Loucy (cell line): ENCODE data around the gene RNF38.

Source experiments
- EZH2phosphoT487 ChIP-seq: fragments of 200-600 bp; IDR thresholded peaks from 2 replicates; pipeline ENCODE4 v1.6.1; 2018; ENCODE audit warnings: antibody characterized with exemption, mild to moderate bottlenecking, moderate library complexity, borderline replicate concordance
- TF ChIP-seq, protein P1 (sequence below): fragments of 200-600 bp; sonication (generic); conservative IDR thresholded peaks from 2 replicates; pipeline ENCODE4 v1.5.1; 2014; ENCODE audit warnings: mild to moderate bottlenecking, antibody characterized with exemption, low read length

DNA sequence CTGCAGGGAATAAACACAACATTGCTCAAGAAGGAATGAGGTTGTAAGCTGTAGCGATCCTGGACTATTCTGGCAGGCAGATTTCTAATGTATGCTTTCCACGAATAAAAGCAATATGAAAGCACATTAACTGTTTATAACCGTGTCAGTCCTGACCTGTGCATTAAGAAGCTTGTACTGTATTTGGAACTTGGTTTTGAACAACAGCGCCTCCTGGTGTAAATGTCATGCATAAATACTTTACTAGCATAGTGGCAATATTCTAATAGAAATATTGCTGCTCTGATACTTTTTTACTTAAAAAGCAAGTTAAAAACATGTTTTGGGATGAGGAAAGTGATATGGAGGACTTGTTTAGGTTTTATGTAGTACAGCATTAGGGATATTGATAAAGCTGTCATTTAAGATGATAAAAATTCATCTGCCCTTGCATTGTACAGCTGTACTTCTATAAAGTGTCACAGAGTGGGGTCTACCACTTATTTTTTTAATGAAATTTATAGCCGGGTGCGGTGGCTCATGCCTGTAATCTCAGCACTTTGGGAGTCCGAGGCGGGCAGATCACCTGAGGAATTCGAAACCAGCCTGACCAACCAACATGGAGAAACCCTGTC lies 71.2 kb downstream of the RNF38 start:
- TF ChIP-seq, protein P1, sequence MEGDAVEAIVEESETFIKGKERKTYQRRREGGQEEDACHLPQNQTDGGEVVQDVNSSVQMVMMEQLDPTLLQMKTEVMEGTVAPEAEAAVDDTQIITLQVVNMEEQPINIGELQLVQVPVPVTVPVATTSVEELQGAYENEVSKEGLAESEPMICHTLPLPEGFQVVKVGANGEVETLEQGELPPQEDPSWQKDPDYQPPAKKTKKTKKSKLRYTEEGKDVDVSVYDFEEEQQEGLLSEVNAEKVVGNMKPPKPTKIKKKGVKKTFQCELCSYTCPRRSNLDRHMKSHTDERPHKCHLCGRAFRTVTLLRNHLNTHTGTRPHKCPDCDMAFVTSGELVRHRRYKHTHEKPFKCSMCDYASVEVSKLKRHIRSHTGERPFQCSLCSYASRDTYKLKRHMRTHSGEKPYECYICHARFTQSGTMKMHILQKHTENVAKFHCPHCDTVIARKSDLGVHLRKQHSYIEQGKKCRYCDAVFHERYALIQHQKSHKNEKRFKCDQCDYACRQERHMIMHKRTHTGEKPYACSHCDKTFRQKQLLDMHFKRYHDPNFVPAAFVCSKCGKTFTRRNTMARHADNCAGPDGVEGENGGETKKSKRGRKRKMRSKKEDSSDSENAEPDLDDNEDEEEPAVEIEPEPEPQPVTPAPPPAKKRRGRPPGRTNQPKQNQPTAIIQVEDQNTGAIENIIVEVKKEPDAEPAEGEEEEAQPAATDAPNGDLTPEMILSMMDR = peak; percentile 91
- no peak for TF ChIP-seq EZH2phosphoT487
